Left colon (tissue), 2 donors: ENCODE data around the gene RAD18. TPM values are rescaled to one million over a fixed set of nuclear protein-coding genes. Genes with fewer than 3 reads are reported as not detected.

Experiments
- ATAC-seq: fragments of 200-7000 bp; cut with Tn5 transposase; one replicate; pipeline ENCODE4 v1.9.1; 2020; ENCODE audit warnings: mild to moderate bottlenecking, moderate library complexity
- DNase-seq, 2 donors: peaks; one replicate each; pipeline ENCODE4 v3.0.0-alpha.2; 2020
- intact Hi-C, 2 donors: fragments of 100-400 bp; cut with DNase I in 1 of 2; cut with micrococcal nuclease in 1 of 2; formaldehyde crosslinking; loops; one replicate each; pipeline versions ENCODE4 v1.11.2 to v1.14.0; 2022; cut with DNase I, micrococcal nuclease
- total RNA-seq, 2 donors: library from RNA; stranded (reverse); fragmentation: NEBNext Ultra II Directional; extraction: Animal tissue kit (Norgen Biotek cat#: 25700); gene quantifications; one replicate each; pipeline ENCODE4 v1.2.1, GENCODE V29; 2021
- donor health status: DM: no; HTN: no; CAD: no.
- donor health status: DM: yes; HTN: yes; CAD: no.

The RAD18 gene
- total RNA-seq, 2 donors from 2014 or later = 10.6 to 11.1 TPM

DNA sequence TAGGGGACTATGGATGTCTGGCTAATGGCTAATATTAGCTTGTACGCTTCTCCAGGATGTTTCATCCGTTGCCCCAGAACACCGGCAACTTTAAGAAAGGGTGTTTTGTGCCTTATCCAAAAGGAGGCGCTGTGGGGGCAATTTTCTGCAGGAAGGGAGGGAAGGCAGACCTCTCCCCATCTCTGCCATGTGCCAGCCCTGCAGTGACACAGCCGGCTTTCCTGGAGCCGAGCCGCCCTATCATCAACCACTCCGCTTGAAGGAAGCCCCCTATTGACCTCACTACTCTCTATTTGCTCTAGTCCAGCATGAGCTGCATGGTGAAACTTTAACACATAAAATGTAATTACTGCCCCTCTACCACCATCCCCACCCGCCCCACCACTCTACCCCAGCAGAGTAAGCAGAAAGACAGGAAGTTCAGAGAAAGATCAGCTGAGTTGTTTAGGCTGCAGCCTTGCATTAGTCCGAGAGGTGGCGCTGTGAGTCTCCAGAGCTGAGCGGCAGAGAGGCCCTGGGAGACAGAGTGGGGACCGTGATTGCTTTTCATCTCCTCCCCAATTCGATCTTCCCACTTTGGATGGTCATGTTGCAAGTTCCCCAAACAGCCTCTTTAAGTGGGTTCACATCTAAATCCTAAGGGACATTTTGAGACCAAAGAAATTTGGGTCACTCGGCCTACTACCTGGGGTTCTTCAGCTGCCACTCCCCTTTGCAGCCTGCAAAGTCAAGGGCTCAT, 24.5 kb upstream of the RAD18 start:
- intact Hi-C loops = loop anchor here in 1 of 2 donors (5.0 kb wide), 1 partner anchor 79 kb away; no protein-coding TSS in a partner anchor

DNA sequence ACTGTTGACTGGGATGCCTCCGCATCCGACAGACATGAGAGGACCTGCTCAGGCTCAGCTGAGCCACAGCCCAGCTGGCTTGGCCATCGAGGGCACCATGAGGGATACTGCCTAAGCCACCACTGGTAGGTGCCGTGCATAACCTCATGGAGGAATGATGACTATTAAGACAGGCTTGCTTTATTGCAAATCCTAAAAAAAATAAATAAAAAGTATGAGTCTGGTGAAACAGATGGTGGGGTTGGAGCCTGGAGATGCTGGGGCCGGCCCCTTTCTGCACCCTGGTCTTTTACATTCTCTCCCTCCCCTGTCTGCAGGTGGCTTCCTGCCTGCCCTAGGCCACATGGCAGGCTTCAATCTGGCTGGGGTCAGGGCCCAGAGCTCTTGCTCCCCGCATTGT, 24.0 kb upstream of the RAD18 start:
- ATAC-seq = no peak
- intact Hi-C loops = loop anchor here in 1 of 2 donors (5.0 kb wide), 1 partner anchor 80 kb away; no protein-coding TSS in a partner anchor
- DNase-seq = no peak

More for the DNA sequence above, 24.5 kb upstream of the RAD18 start:
- DNase-seq (peak in 1 of 2 donors; percentile 70), ATAC-seq (peak; percentile 65)

DNA sequence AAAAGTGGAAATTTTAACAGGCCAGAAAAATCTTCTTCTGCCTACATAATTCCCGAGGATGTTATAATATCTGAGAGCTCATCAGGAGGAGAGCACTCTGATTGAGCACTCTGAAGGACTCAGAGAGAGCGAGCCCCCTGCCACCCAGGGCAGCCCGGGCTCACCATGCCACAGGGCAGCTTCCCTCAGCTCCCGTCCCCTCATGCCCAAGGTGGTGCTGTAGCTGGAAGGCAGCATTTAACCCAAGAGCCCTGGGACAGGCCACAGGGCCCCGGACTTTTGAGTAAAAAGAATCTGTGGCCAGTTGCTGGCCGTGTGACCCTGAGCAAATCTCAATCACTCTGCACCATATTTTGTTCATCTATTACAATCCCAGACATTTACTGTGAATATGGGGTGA, 23.5 kb upstream of the RAD18 start:
- no peak for DNase-seq
- intact Hi-C loops = loop anchor here in 1 of 2 donors (5.0 kb wide), 1 partner anchor 81 kb away; no protein-coding TSS in a partner anchor
- no peak for ATAC-seq

DNA sequence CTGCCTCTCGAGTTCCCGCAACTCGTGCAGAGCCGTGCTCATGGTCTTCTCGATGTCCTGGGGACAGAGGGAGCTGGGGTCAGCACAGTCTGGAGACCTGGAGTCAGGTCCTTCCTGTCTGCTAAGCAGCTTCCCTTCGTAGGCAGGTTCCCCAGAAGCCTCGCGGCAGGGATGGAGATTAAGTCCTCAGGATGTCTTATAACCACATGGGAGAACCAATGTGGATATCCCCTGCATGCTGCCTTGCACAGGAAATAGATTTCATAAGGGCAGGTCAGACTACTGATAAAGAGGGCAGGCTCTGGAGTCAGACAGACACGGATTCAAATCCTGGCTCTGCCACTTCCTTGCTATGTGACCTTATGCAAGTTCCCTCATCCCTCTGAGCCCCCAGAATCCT, 22.6 kb upstream of the RAD18 start:
- intact Hi-C loops = loop anchor here in 1 of 2 donors (5.0 kb wide), 1 partner anchor 81 kb away; no protein-coding TSS in a partner anchor
- DNase-seq (no peak), ATAC-seq (no peak)

DNA sequence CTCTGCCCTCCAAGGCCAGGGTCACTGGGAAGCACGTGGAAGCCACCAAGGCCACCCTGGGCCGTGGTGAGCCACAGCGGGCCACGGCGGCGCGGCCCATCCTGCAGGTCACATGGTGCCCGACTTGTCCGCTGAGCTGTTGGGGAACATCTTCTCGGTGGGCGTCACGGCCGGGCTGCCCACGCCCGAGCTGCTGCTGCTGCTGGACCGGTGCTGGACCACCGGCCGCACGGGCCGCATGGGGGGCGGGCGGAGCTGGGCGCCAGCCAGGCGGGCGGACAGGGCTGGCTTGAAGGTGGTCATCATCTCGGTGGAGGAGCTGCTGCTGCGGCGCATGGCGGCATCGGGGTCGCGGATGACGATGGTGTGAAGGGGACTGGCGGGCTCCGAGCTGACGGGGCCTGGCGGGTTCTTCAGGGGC, 22.1 kb upstream of the RAD18 start:
- intact Hi-C loops = loop anchor here in 1 of 2 donors (5.0 kb wide), 1 partner anchor 82 kb away; no protein-coding TSS in a partner anchor
- ATAC-seq (no peak), DNase-seq (no peak)

DNA sequence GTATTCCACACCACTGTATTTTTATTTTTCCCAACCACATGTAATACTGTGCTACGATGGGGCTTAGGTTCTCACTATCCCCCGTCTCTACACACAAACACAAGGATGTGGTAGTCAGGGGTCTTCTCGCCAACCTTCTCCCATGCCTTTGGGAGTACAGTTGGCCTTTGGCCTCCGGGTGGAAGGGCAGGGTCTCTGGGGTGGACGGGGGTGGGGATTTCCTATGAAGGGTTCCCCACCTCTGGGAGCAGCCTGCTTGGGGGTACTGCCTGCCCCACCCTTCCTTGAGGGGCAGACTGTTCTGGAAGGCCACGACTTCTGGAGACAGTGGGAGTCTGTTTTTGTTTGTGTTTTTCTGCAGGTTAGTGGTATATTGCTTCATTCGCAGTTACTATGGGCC, 21.3 kb upstream of the RAD18 start:
- intact Hi-C loops = no loop called here
- DNase-seq (no peak), ATAC-seq (no peak)

DNA sequence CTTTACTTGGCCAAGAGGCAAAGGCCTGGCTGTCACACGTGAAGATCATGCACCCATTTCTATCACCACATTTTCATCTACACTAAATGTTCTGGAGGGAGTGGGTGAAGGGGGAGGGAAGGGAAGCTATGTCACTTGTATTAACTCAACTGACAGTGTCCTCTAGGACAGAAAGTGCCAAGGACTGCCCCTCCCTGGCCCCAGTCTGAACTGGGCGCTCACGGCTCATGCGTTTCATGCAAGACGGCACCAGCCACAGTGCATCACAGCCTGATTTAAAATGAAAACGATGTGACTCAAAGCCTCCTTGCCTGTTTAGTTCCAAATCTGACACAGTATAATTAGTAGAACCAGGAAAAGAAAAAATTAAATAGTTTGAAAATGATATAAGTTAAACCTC, 20.8 kb upstream of the RAD18 start:
- intact Hi-C loops = no loop called here
- no peak for ATAC-seq
- no peak for DNase-seq

DNA sequence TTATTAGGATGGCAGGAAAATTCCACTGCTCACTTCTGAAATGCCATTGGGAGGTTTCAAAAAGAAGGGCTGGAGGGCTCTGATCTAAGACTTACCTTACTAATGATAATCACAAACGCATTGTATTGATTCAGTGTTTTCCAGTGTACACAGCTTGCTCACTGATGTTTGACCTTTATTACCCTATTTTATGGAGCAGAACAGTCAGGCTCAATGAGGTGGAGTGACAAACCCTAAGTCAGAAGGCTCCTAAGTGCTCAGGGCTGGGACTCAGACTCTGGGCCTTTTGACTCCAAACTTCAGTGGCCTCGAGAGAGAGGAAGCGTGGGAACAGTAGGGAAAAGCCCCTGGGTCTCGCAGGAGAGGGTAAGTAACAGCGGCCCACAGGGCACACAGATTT, 20.3 kb upstream of the RAD18 start:
- intact Hi-C loops = no loop called here
- DNase-seq (no peak), ATAC-seq (peak; percentile 92)

DNA sequence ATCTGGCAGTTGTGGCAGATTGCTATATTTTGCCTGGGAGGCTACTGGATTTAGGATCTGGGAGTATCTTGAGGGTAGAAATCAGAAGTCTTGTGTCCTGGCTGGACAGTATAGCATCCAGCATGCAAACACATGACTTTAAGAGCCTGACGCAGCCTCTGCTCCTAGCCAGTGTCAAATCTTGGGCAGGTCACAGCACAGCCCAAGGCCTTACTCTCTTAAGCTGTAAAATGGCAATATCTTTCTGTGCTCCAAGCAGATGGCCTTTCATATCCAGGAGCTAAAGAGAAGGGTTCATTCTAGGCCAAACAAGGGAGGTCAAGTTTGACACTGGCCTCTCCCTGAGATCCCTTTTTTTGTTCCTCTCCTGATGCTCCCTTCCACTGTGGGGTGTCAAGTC, 19.8 kb upstream of the RAD18 start:
- peak; percentile 9 for ATAC-seq
- DNase-seq = no peak
- intact Hi-C loops = no loop called here

DNA sequence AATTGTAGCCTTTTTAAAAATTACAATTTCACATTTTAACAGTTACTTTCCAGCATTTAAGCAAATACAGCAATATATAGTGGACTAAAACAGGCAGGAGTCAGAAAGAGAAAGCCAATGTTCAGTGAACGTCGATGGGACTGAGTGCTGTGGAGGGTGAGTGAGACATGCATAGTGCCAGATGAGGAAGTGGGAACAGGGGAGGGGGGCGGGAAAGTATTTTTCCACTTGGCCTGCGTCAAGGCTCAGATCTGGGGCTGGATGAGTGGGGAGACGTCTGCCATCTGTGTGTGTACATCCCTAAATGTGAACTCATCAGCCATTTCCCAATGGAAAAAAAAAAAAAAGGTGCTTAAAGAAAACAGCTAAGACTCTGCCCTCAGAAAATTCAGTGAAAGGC, 19.2 kb upstream of the RAD18 start:
- intact Hi-C loops = no loop called here
- DNase-seq = no peak
- no peak for ATAC-seq

DNA sequence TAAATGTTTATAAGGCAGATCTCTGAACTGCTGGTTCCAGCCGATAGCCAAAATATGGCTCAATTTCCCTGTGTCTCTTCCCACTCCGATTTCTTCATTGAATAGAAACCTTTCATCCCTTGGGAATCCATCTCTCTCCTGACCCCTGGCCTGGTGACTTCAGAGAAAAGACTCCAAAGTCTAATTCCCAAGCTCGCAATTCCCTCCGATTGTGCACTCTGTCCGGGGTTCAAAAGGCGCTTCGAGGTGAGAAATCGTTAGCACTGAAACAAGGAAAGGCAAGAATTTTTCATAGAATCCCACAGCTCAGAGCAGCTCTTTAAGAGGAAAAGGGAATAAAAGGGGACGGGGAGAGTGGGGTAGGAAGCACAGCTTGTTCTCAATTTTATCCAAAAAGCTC, 18.4 kb upstream of the RAD18 start:
- ATAC-seq (no peak), DNase-seq (no peak)

DNA sequence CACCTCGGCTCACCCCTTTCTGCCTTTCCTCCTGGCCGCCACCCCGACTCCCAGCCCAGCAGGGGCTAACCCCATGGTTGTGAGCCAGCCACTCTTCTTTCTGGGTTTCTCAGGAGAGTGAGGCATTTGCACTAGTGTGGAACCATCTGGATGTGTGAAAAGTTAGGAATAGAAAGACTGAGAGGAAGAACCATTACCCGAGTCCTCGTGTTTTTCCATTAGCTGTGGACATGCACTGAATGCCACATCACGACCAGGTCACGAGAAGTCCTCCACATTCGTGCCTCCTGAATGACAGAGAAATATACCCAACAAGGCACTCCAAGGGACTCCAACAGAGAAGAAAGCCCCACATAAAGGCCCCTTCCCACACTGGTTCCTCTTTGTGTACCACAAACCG, 18.0 kb upstream of the RAD18 start:
- ATAC-seq (no peak), DNase-seq (no peak)
- intact Hi-C loops = no loop called here

More for the DNA sequence above, 18.4 kb upstream of the RAD18 start:
- intact Hi-C loops = no loop called here

DNA sequence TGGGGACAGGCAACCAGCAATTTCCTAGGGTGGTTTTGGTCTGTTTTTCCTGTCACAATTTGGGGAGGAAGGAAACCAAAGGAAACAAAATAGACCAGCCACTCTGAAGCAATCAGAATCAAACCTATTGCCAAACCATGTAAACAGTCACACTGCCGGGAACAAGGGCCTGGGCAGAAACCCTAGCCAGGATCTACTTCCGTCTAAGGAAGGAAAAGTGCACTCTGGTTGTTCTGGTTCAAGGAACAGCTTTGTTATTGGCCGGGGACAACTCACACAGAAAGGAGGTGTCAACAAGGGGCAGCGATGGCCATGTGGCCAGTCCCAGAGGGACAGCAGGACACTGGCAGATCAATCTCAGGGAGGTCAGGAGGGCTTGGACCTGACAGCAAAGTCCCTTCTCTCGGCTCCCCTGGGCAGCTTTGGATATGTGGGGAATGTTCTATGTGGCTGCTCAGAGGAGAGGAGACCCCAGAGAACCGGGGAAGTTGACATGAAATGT, 17.5 kb upstream of the RAD18 start:
- intact Hi-C loops = no loop called here
- no peak for ATAC-seq
- no peak for DNase-seq

DNA sequence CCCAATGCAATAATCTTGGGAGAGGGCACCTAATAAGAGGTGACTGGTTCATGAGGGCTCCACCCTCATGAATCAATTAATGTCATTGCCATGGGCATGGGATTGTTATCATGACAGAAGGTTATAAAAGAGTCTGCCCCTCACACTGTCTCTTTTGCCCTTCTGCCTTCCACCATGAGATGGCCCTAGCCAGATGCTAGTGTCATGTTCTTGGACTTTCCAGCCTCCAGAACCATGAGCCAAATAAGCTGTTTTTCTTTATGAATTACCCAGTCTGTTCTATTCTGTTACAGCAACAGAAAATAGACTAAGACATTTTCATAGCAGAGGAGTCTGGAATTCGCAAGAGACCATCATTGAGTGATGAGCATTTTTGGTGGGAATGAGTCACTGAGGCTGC, 16.0 kb upstream of the RAD18 start:
- DNase-seq = no peak
- intact Hi-C loops = no loop called here

DNA sequence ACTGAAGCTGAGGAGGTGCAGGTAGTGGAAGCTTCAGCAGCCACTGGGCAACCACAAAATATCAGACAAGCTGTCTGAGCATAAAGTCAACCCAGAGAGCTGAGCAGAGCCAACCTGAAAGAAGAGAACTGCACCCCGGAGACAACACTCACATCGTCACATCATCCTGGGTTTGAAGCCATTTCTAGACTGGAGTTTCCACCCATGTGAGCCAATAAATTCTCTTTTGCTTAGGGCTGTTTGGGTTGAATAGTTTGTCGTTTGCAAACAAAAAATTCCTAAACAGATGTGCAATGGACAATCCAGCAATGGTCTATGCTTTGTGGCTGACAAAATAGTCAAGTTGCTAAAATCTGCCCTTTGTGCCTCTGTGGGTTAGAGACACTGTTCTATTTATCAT, 15.3 kb upstream of the RAD18 start:
- DNase-seq (no peak), ATAC-seq (no peak)
- intact Hi-C loops = no loop called here

More for the DNA sequence above, 16.0 kb upstream of the RAD18 start:
- no peak for ATAC-seq

DNA sequence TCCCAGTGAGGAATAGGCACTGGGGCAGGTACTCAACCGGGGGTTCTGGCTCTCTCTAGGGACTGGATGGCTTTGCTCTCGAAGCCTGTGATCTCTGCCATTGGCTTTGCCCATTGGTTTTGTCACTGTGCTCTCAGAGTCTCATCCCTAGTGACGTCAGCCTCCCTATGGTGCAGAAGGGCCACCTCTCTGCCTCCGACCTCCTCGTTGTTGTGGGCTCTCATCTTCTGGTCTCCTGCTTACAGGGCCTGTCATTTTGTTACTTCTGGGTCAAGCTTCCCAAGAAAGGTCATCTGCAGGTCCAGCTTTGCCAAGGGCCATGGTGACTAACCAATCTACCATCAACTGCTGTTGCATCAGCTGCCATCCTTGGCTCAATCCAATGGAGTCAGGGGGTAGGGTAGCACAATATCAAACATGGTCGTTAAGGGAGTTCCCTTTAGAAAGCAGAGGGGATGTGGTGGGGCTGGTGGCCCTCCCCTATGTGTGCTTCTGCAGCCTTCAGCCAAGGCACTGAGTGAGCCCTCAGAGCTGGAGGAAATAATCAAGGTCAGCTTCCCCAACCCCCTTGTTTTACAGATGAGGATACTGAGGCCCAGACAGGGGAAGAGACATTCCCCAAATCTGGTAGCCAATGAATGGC, 13.4 kb upstream of the RAD18 start:
- no peak for ATAC-seq
- DNase-seq = no peak
- intact Hi-C loops = no loop called here

DNA sequence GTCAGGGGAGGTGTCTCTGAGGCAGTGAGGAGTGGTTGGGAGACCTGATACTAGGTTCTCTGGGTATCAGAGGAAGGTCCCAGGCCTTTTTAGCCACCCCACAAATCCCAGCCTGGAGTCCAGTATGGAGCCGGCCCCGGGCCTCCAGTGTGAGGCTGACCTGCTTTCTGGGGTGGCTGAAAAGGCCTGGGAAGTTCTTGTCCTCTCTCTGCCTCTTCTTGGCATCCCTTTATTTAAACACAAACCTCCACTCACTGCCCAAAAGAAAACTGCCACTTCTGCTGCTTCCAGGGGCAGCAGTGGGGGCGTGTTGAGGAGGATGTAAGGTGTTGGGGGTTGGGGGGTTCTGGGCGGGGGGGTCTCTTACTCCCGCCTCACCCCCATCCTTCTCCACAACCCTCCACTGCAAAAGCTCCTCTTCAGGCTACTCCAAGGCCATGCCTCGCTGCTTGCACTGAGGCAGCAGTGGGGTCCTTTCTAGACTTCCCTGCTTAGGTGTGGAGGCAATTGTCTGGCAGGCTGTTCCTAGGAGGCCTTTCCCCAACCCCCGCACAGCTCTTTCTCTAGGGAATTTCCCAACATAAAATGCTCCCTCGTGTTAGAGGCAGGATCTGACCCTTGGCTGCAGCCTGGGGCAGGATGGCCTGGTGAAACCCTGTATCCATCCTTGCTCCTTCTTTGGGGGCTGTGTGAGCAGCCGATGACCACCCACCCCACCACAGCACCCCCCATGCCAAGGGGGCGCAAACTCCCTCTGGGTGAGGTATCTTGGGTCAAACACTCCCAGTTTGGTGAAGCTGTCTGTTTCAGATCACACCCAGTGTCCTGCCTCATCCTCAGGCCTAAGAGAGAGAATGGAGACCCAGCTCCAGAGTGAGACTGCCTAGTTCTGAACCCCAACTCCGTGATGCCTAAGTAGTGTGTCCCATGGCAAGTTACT, 12.1 kb upstream of the RAD18 start:
- DNase-seq = no peak
- intact Hi-C loops = no loop called here
- ATAC-seq = no peak

DNA sequence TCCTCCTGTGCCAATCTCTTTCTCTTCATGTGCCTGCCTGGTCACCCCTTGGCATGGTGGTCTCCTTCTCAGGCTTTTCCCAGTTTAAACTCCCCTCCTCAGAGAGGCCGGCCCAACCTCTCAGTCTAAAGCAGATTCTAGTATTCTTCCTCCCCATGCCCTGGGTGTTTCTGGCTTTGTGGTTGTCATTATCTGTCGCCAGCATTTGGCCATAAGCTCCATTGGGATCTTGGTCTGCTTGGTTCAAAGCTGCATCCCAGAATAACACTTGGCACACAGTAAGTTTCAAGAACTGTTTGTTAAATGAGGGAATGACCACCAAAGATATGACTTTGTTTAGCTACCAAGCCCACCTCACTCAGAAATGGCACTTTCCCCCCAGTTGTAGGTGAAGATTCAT, 11.2 kb upstream of the RAD18 start:
- no peak for ATAC-seq
- intact Hi-C loops = loop anchor here in 1 of 2 donors (5.0 kb wide), 1 partner anchor 93 kb away; no protein-coding TSS in a partner anchor
- DNase-seq = no peak

DNA sequence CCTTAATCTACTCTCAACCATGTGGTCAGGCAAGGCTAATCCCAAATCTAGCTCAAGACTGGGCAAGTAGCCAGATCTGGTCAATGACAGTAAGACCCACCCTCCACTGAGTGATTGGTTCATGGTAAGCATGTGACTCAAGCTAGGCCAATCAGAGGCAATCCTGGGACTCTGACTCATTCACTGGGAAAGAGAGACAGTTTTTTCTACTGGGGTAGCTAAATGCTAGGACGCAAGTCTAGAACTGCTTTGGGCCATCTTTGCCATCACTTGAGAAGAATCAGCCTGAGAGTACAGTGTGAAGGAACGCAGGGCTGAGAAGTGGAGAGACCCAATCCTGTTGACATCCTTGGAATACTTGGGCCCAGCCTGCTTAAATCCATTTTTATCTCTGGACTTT, 9.4 kb upstream of the RAD18 start:
- no peak for ATAC-seq
- DNase-seq = no peak
- intact Hi-C loops = loop anchor here in 1 of 2 donors (5.0 kb wide), 1 partner anchor 95 kb away; no protein-coding TSS in a partner anchor
